ES-I3 (cell line): Measurements from ENCODE around the gene MEOX1.
"Not testable (repeated sequence)": the region's sequence is repeated elsewhere in the genome, so short reads cannot be mapped to it uniquely, and the experiment has no call there.

Experiments used
- H3K36me3 ChIP-seq: 2 replicates; pipeline ENCODE4 v1.6.1; 2013; ENCODE audit warnings: mild to moderate bottlenecking, low read length, control low read depth, moderate library complexity; ENCODE audit not compliant: insufficient read depth
- H3K4me1 ChIP-seq: 2 replicates; pipeline ENCODE4 v1.6.1; 2013; ENCODE audit warnings: mild to moderate bottlenecking, control low read depth, low read length; ENCODE audit not compliant: insufficient read depth
- H3K9ac ChIP-seq: 2 replicates; pipeline ENCODE4 v1.6.1; 2013; ENCODE audit warnings: low read depth, mild to moderate bottlenecking, low read length, moderate library complexity
- H3K9me3 ChIP-seq: 2 replicates; pipeline ENCODE4 v1.6.1; 2013; ENCODE audit warnings: mild to moderate bottlenecking, low read length, moderate library complexity; ENCODE audit not compliant: control insufficient read depth, insufficient read depth

Gene MEOX1

DNA sequence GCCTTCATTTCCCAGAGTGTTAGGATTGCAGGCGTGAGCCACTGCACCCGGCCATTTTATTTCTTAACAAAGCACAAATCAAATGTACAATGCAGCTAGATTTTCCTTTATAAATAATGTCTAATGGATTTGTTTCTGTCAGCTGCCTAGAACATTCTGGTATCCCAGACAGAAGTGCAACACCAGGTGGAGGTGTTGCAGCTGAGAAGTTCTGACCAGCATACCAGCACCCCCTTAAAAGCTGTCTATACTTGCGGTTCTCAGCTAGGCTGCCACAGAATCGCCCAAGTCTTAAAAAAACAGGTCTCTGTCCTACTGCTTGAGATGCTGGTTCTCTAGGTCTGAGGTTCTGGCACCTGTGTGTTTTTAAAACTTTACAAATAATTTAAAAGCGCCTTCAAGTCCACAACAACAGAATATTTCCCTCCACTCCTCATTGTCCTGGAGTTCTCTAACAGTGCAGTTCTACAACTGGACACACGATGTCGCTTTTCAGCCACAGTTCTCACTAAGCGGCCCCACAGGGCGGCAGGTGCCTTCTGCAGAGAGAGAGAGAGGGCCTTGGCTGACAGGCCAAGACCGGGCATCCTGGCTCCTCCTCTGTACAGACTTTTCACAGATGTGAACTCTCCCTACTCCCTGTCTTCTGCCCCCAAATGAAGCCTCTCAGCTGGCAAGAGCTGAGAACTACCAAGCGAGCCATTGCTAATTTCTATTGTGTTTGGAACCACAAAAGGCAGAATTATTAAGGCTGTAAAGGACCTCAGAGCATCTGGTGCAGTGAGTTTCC lies 32.6 kb upstream of the MEOX1 start:
- H3K36me3 ChIP-seq = no peaks in the 10 kb centered on the region
- H3K4me1 ChIP-seq = peaks cover 16% of the 10 kb centered on the region
- H3K9me3 ChIP-seq = no peaks in the 10 kb centered on the region
- peak overlapping the region; percentile 30; the same call in 1 of the 2 replicates for H3K9ac ChIP-seq

DNA sequence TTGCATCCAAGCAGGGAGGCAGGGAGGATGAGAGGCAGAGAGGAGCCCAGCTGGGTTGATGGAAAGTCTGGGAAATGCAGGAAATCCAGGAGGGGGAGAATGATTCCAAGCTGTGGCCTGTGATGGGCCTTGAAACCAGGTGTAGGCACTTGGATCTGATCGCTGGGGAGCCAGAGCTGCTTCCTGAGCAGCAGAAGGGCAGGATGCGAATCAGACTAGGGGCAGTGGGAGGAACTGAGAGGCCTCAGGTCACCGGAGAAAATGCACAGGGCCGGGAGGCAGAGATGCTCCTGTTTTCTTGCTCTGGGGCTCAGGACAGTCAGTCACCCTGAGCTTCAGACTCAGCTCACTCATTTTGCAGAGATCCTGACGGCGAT lies 29.6 kb upstream of the MEOX1 start:
- no peaks in the 10 kb centered on the region for H3K9me3 ChIP-seq
- peaks cover 14% of the 10 kb centered on the region for H3K4me1 ChIP-seq
- no peak overlapping the region for H3K9ac ChIP-seq
- H3K36me3 ChIP-seq = no peaks in the 10 kb centered on the region

DNA sequence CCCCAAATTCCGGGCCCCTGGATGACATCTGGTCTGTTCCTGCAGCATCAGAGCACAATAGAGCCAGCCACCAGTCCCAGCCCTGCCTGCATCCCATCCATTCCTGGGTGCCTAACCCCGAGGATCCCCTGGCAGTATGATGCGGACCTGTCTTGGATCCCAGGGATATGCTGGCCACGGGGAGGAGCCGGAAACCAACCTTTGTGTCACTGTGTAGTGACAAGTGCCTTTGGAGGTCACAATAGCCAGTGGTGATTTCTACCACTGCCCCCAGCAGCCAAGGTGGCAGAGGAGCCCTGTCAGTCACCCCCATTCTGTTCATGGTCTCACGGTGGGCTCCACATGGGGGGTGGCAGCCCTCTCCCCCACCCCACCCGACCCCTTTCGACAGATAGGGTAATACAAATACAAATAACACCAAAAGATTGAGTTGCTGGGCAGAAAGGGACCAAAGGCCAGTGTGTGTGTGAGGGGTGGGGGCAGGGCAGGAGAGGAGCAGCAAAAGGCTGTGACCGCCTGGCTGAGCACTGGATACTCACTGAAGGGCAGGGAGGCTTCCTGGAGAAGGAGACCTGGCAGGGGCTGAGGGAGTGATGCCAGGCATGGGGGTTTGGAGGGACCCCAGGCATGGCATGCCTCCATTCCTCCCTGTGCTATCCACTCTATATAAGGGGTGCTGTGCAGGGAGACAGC lies 29.0 kb upstream of the MEOX1 start:
- Histone ChIP-seq H3K9me3 (no peaks in the 10 kb centered on the region), H3K36me3 (no peaks in the 10 kb centered on the region), H3K4me1 (peaks cover 9% of the 10 kb centered on the region; the same call in 1 of the 2 replicates), H3K9ac (no peak overlapping the region)

DNA sequence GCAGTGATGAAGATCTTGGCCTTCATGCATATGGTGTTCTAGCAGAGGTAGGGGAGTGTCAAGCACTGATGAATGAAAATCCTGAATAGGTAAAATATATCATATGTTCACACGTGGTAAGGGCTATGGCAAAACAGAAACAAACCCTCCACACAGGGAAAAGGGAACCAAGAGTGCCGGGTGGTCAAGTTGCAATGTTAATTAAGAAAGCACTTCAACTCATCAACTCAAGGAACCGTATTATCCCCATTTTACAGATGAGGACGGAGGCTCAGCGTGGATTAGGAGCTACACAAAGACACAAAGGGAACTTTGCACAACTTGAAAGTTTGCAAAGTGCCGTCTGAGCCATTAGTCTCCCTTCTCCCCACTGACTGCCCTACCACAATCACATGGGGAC lies 28.1 kb upstream of the MEOX1 start:
- no peak overlapping the region for H3K9ac ChIP-seq
- H3K9me3 ChIP-seq = no peaks in the 10 kb centered on the region
- H3K4me1 ChIP-seq = 0 out of 2 replicates have a peak, but pooled peaks cover 7% of the 10 kb centered on the region
- no peaks in the 10 kb centered on the region for H3K36me3 ChIP-seq

DNA sequence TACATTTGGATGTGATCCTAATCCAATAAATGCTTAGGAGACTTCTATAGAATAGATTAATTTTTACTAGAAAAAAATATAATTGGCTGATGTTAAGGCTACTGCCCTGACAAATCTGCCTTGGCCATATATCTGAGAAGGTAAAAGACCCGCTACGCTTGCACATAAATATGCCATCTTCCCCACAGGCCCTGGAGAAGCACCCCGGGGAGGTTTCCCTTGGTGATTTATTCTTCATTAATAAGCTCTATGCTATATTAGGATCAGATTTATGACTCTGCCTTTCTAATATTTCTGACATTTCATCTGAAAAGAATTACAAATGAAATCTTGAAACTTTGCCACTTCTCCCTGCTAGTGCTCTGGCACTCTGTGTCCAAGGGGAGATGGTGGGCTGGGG lies 27.4 kb upstream of the MEOX1 start:
- no peaks in the 10 kb centered on the region for H3K9me3 ChIP-seq
- H3K4me1 ChIP-seq = 0 out of 2 replicates have a peak, but pooled peaks cover 7% of the 10 kb centered on the region
- H3K9ac ChIP-seq = no peak overlapping the region
- H3K36me3 ChIP-seq = no peaks in the 10 kb centered on the region

DNA sequence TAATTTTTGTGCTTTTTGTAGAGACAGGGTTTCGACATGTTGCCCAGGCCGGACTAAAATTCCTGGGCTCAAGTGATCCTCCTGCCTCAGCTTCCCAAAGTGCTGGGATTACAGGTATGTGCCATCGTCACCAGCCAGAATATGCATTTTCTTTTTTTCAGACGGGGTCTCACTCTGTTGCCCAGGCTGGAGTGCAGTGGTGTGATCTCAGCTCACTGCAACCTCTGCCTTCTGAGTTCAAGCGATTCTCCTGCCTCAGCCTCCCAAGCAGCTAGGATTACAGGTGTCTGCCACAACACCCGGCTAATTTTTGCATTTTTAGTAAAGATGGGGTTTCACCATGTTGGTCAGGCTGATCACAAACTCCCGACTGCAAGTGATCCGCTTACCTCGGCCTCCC lies 25.2 kb upstream of the MEOX1 start:
- not testable (repeated sequence) for H3K36me3 ChIP-seq, H3K4me1 ChIP-seq, H3K9me3 ChIP-seq, H3K9ac ChIP-seq

DNA sequence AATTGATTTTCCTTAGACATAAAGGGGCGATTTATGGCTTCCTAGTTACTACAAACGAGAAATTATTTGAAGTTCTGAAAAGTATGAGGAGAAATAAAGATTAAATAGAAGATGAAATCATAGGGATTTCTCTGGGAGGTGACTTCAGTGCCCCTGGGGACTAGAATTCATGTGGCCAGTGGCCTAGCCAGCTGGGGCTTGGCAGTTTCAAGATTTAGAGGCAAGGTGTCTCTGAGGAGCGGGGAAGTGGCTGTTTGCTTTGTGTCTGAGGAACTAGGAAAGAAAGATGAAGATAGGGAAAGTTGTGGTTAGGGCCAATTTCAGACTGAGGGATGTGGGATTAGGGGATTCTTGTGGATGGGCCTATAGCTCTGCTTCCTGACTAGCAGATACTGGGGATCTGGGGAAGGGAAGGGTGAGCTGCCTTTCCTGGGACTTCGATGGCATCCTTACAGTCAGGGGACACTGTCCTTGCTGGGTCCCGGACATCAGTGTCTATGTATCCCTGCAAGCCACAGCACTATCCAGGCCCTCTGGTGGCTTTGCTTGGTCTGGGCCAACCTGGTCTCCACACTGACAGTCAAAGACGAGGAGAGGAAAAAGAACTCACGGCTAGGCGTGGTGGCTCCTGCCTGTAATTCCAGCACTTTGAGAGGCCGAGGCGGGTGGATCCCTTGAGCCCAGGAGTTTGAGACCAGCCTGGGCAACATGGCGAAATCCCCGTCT lies 22.4 kb upstream of the MEOX1 start:
- H3K9me3 ChIP-seq = no peaks in the 10 kb centered on the region
- no peak overlapping the region for H3K9ac ChIP-seq
- H3K36me3 ChIP-seq = no peaks in the 10 kb centered on the region
- peaks cover 12% of the 10 kb centered on the region; the same call in 1 of the 2 replicates for H3K4me1 ChIP-seq

DNA sequence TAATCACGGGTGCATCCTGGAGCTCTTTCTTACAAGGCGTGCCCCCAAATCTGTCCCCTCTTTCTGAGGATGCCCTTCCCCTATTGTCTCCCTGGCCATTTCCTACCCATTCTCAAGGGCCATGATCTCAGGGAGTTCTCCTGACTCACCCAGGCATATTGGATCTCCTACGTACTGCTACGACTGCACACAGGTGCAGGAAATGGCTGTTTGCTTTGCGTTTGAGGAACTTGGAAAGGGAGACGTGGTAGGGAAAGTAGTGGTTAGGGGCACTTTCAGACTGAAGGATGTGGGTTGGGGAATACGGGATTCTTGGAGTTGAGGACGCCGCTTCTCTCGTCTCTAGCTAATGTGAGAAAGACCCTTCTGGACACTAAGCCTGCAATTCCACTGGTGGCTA lies 18.7 kb upstream of the MEOX1 start:
- Histone ChIP-seq H3K9ac (no peak overlapping the region), H3K36me3 (no peaks in the 10 kb centered on the region), H3K4me1 (peaks cover 41% of the 10 kb centered on the region), H3K9me3 (no peaks in the 10 kb centered on the region)

DNA sequence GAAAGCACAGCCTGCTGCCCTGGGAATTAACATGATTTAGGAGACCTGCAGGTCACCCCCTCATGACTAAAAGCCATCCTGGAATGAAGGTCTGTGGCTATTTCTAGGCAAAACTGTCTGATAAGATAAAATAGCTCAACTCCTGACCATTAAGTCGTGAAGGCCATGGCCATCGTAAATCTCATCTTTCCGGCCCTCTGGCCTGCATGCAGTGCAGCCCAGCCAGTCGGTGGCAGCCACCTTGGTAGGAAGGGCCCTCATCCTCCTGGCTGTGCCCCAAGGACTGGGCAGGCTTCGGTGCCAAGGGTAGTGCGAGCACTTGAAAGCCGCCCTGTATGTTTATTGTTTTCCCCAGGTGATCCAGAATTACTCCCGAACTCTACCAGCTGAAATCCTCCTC lies 18.2 kb upstream of the MEOX1 start:
- no peak overlapping the region for H3K9ac ChIP-seq
- peaks cover 41% of the 10 kb centered on the region for H3K4me1 ChIP-seq
- H3K36me3 ChIP-seq = no peaks in the 10 kb centered on the region
- no peaks in the 10 kb centered on the region for H3K9me3 ChIP-seq

DNA sequence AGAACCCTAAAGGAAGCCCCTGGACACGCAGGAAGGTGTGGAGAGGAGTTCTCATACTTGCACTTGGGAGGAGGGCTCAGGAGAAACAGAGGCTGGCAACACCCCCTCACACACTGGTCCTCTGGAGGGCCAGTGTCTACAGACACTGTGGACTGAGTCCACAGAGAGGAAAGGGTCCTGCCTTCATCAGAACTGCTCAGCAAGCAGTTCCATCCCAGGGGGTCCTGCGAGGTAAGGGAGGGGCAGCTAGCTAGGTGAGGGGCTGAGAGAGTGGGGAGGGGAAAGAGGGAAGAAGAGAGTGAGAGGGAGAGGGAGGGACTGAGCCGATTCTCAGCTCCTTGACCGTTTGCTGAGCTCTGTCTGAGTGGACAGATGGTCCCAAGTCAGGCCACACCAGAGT lies 17.7 kb upstream of the MEOX1 start:
- Histone ChIP-seq H3K4me1 (peaks cover 41% of the 10 kb centered on the region), H3K9me3 (no peaks in the 10 kb centered on the region)

DNA sequence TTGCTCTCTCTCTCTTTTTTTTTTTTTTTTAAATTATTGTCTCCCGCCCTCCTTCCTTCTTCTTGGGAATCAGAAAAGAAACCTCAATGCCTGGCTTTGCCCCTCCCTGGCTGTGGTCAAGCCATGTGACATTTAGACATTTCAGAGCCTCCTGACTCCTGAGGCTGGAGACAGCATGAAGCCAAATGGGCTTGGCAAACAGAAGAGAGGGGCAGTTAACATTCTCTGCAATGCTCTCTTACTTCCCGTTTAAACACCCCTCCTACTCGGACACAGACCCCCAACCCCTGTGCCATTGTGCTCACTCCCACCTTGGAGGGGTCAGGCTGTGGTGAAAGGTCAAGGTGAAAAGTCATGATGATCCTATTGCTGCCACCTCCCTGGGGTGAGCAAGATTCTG lies 14.7 kb upstream of the MEOX1 start:
- H3K4me1 ChIP-seq = peaks cover 41% of the 10 kb centered on the region
- H3K9me3 ChIP-seq = no peaks in the 10 kb centered on the region
- H3K9ac ChIP-seq = no peak overlapping the region
- H3K36me3 ChIP-seq = no peaks in the 10 kb centered on the region

More for the DNA sequence above, 17.7 kb upstream of the MEOX1 start:
- Histone ChIP-seq H3K36me3 (no peaks in the 10 kb centered on the region), H3K9ac (no peak overlapping the region)

DNA sequence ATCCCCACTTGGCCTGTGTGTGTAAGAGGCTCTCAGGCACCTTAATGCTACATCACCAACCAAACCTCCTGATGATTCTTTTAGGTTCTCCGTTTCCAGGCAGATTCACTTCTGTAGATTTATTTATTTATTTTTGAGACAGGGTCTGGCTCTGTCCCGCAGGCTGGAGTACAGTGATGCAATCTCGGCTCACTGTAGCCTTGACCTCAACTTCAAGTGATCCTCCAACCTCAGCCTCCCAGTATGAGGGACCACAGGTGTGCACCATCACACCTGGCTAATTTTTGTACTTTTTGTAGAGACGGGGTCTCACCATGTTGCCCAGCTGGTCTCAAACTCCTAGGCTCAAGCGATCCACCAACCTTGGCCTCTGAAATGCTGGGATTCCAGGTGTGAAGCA lies 12.7 kb upstream of the MEOX1 start:
- Histone ChIP-seq H3K36me3 (no peaks in the 10 kb centered on the region), H3K4me1 (peaks cover 52% of the 10 kb centered on the region), H3K9ac (no peak overlapping the region), H3K9me3 (no peaks in the 10 kb centered on the region)

DNA sequence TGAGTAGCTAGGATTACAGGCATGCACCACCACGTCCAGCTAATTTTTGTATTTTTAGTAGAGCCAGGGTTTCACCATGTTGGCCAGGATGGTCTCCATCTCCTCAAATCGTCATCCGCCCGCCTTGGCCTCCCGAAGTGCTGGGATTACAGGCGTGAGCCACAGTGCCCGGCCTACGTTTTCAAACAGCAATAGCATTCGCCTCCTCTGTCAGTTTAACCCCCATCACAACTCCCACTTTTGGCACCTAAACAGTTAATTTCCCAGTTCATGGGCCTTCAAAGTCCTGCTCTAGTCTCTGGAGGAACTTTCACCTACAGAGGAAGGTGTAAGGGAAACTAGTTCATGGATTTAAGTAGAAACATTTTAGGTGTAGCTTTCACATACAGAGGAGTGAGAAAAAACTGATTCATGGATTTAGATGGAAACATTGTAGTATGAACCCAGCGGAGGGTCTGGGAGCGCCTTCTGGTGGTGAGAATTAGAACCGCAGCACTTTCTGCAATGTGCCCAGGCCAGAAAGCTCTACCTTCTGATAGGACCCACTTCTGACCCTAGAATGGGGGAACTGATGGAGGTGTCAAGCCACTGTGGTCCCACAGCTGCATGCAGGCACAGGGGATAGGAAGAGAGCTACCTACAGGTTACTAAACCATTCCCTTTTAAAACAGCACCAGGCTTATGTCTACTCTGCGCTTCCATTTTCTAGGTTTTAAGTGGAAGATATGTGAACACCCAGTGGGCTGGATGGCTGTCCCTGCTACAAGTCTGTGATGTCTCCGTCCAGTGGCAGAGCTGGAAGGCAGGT lies 12.0 kb upstream of the MEOX1 start:
- Histone ChIP-seq H3K4me1 (peaks cover 51% of the 10 kb centered on the region), H3K9me3 (no peaks in the 10 kb centered on the region), H3K36me3 (no peaks in the 10 kb centered on the region), H3K9ac (no peak overlapping the region)
